Epithelial cell of proximal tubule (primary cell): ENCODE data around the gene TUBAL3. TPM values are rescaled to one million over a fixed set of nuclear protein-coding genes. Genes with fewer than 3 reads are reported as not detected.
A peak's percentile ranks its signal among the peaks of the same experiment; 100 is the strongest.

ENCODE experiments used
- DNase-seq: peaks from one replicate; pipeline ENCODE4 v3.0.0-alpha.2; 2011; ENCODE audit warnings: low read depth
- H3K4me3 ChIP-seq: 2 replicates; pipeline ENCODE4 v1.5.1; 2011; ENCODE audit warnings: low read depth, mild to moderate bottlenecking, low read length
- CTCF ChIP-seq: conservative IDR thresholded peaks from 2 replicates; pipeline ENCODE4 v1.5.1; 2012; ENCODE audit warnings: low read depth, mild to moderate bottlenecking, low read length
- total RNA-seq: library from RNA; depleted of rRNA; stranded (reverse); fragments of >200 nt; gene quantifications from 2 replicates; pipeline ENCODE4 v1.2.3, GENCODE V29; 2015

The TUBAL3 gene
- total RNA-seq, 1 donor from 2014 or later: not detected

- no peak for TF ChIP-seq CTCF
- H3K4me3 ChIP-seq: no peak overlapping the region
- no peak for DNase-seq
Measured at GRCh38 chr10:5423771-5424170, 19.1 kb upstream of the TUBAL3 start.

- TF ChIP-seq CTCF: no peak
- no peak for DNase-seq
- no peak overlapping the region for H3K4me3 ChIP-seq
Measured at GRCh38 chr10:5419466-5420094, 15.0 kb upstream of the TUBAL3 start.

GRCh38 chr10:5418584-5418983 is 14.0 kb upstream of the TUBAL3 start:
- DNase-seq: no peak

GRCh38 chr10:5416981-5417380 is 12.4 kb upstream of the TUBAL3 start:
- TF ChIP-seq CTCF: no peak
- H3K4me3 ChIP-seq: no peak overlapping the region
- DNase-seq: no peak

More at GRCh38 chr10:5418584-5418983, 14.0 kb upstream of the TUBAL3 start:
- TF ChIP-seq CTCF: no peak
- H3K4me3 ChIP-seq: no peak overlapping the region

- peak overlapping the region; percentile 88 for H3K4me3 ChIP-seq
- no peak for TF ChIP-seq CTCF
- DNase-seq: no peak
Measured at GRCh38 chr10:5413012-5413938, 8.6 kb upstream of the TUBAL3 start.

GRCh38 chr10:5412277-5412941 is 7.8 kb upstream of the TUBAL3 start, which contains the start of gene NET1:
Gene NET1 (plus strand): TSS chr10:5412557. CDS start chr10:5412693, 136 bp downstream.
- H3K4me3 ChIP-seq: peak within 1 kb of the TSS; percentile 88
- TF ChIP-seq CTCF: no peak
- no peak for DNase-seq
